GM15510 (cell line): ENCODE measurements around the gene BEST3.

Source experiments
- POLR2A ChIP-seq: IDR thresholded peaks from 3 replicates; pipeline ENCODE4 v1.6.1; 2011; ENCODE audit warnings: borderline replicate concordance; ENCODE audit not compliant: insufficient read length; ENCODE audit errors: extremely low read depth

BEST3 gene

GRCh38 chr12:69703146-69703642 is 4.1 kb upstream of the BEST3 start:
- TF ChIP-seq POLR2A = no peak

- no peak for TF ChIP-seq POLR2A
Measured at GRCh38 chr12:69701826-69702225, 2.7 kb upstream of the BEST3 start.

- no peak for TF ChIP-seq POLR2A
Measured at GRCh38 chr12:69698054-69698453, 1.0 kb downstream of the BEST3 start.

- TF ChIP-seq POLR2A = no peak
Measured at GRCh38 chr12:69694123-69694522, 5.0 kb downstream of the BEST3 start.

GRCh38 chr12:69689638-69690037 is 9.5 kb downstream of the BEST3 start:
- no peak for TF ChIP-seq POLR2A

GRCh38 chr12:69688471-69689427 is 10.4 kb downstream of the BEST3 start:
- no peak for TF ChIP-seq POLR2A

- no peak for TF ChIP-seq POLR2A
Measured at GRCh38 chr12:69688021-69688420, 11.1 kb downstream of the BEST3 start.

GRCh38 chr12:69687390-69687789 is 11.7 kb downstream of the BEST3 start:
- TF ChIP-seq POLR2A = no peak

GRCh38 chr12:69686731-69687130 is 12.4 kb downstream of the BEST3 start:
- TF ChIP-seq POLR2A = no peak

- TF ChIP-seq POLR2A = no peak
Measured at GRCh38 chr12:69685810-69686209, 13.3 kb downstream of the BEST3 start.

GRCh38 chr12:69684466-69684865 is 14.6 kb downstream of the BEST3 start:
- TF ChIP-seq POLR2A = no peak

- TF ChIP-seq POLR2A = no peak
Measured at GRCh38 chr12:69682110-69682755, 16.9 kb downstream of the BEST3 start.

GRCh38 chr12:69679119-69679518 is 20.0 kb downstream of the BEST3 start:
- no peak for TF ChIP-seq POLR2A

- no peak for TF ChIP-seq POLR2A
Measured at GRCh38 chr12:69676257-69677012, 22.7 kb downstream of the BEST3 start.

- TF ChIP-seq POLR2A = no peak
Measured at GRCh38 chr12:69672195-69672594, 26.9 kb downstream of the BEST3 start.

GRCh38 chr12:69671597-69671996 is 27.5 kb downstream of the BEST3 start:
- TF ChIP-seq POLR2A = no peak

GRCh38 chr12:69666798-69667197 is 32.3 kb downstream of the BEST3 start:
- TF ChIP-seq POLR2A = no peak
